ENCODE measurements around the gene DHFR.
A peak's percentile ranks its signal among the peaks of the same experiment; 100 is the strongest.

Gene DHFR

DNA sequence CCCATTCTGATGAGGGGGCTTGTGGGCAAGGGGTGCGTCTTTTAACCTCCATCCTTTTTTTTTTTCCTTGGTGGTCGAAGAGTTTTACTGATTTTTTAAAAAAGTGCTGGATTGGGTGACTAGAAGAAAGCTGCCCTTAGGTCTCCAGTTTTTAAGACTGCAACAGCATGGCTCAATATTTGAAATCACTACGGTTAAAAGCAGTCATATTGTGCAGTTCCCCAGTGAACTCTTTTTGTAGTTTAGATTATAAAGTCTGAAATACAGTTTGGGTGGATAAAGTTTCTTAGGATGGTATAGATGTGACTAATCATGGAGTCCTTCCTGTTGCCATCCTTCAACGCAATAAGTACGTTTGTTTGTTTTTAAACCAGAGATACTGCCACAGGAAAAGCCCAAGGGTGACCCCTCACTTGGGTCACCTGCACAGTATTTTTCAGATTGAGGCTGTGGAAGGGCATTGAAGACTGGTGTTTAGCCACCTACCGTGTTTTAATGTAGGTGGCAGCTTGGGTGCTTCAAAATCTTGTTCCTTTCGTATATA is 520 bp upstream of the DHFR start:
- Histone ChIP-seq H3K27me3 (replicated peaks in 2 of 5; ENCODE audit: control insufficient read depth in 4 of 5, insufficient read depth in 5 of 5, low read length in 4 of 5) (no peaks in the 10 kb centered on the region), H3K4me1 (ENCODE audit: control extremely low read depth in 1 of 4, control insufficient read depth in 4 of 4, insufficient read depth in 4 of 4, low read length in 3 of 4) (peaks cover 14 to 27% (median 20%) of the 10 kb centered on the region in 4 experiments), H3K9me3 (ENCODE audit: control extremely low read depth in 1 of 5, control insufficient read depth in 4 of 5, insufficient read depth in 2 of 5, low read depth in 1 of 5, low read length in 4 of 5) (peaks cover 0 to 4% (median 0%) of the 10 kb centered on the region in 5 experiments), H3K4me3 (ENCODE audit: control insufficient read depth in 1 of 7, extremely low read depth in 1 of 7, insufficient read depth in 4 of 7, low read depth in 2 of 7, low read length in 6 of 7) (peak overlapping the region; percentile 4 to 93 (median 83)), H3K36me3 (ENCODE audit: control insufficient read depth in 4 of 4, insufficient read depth in 4 of 4, low read length in 3 of 4) (peaks cover 8 to 41% (median 21%) of the 10 kb centered on the region in 4 experiments), H3K27ac (ENCODE audit: insufficient read depth in 1 of 2, low read depth in 1 of 2, low read length in 2 of 2, poor library complexity in 1 of 2, severe bottlenecking in 2 of 2) (peak overlapping the region; percentile 33 to 75)
- ChIA-PET CTCF (interaction anchor here (1.0 to 2.5 kb wide), 3 partner anchors 10 to 19 kb away, joined by 3 to 9 read pairs (median 3); no protein-coding TSS in a partner anchor), POLR2A (no interaction called here)
- WGBS (ENCODE audit: insufficient coverage) = 23% methylated on average over 5 of the region's 7 CpGs
- DNase-seq = no peak

DNA sequence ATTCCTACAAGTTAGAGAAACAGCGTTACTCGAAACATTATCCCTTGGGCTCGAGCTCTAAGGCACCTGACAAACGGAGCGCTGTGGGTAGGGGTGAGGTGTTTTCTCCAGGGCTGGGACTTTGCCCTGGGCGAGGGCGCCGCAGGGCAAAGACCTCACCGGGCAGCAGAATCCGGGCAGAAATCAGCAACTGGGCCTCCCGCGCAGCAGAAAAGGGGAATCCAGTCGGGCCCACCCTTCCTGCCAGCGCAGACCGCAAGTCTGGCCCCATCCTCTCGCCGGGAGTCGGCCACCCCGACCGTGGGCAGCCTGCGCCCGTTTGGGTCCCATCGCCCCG is 761 bp downstream of the DHFR start:
- 0% methylated on average over 14 of the region's 24 CpGs for WGBS (ENCODE audit: insufficient coverage)
- H3K36me3 ChIP-seq (ENCODE audit: control insufficient read depth in 4 of 4, insufficient read depth in 4 of 4, low read length in 3 of 4) = peaks cover 4 to 29% (median 9%) of the 10 kb centered on the region in 4 experiments
- H3K9me3 ChIP-seq (ENCODE audit: control extremely low read depth in 1 of 5, control insufficient read depth in 4 of 5, insufficient read depth in 2 of 5, low read depth in 1 of 5, low read length in 4 of 5) = no peaks in the 10 kb centered on the region
- H3K4me3 ChIP-seq (ENCODE audit: control insufficient read depth in 1 of 7, extremely low read depth in 1 of 7, insufficient read depth in 4 of 7, low read depth in 2 of 7, low read length in 6 of 7) = peak overlapping the region; percentile 38 to 93 (median 91)
- peak overlapping the region in 1 of 2 experiments; percentile 61 for H3K27ac ChIP-seq (ENCODE audit: insufficient read depth in 1 of 2, low read depth in 1 of 2, low read length in 2 of 2, poor library complexity in 1 of 2, severe bottlenecking in 2 of 2)
- ChIA-PET POLR2A (no interaction called here), CTCF (no interaction called here)
- H3K4me1 ChIP-seq (ENCODE audit: control extremely low read depth in 1 of 4, control insufficient read depth in 4 of 4, insufficient read depth in 4 of 4, low read length in 3 of 4) = peaks cover 14 to 27% (median 20%) of the 10 kb centered on the region in 4 experiments
- peak in 2 of 3 donors; percentile 37 to 48 for DNase-seq
- no peaks in the 10 kb centered on the region for H3K27me3 ChIP-seq (replicated peaks in 2 of 5; ENCODE audit: control insufficient read depth in 4 of 5, insufficient read depth in 5 of 5, low read length in 4 of 5)

DNA sequence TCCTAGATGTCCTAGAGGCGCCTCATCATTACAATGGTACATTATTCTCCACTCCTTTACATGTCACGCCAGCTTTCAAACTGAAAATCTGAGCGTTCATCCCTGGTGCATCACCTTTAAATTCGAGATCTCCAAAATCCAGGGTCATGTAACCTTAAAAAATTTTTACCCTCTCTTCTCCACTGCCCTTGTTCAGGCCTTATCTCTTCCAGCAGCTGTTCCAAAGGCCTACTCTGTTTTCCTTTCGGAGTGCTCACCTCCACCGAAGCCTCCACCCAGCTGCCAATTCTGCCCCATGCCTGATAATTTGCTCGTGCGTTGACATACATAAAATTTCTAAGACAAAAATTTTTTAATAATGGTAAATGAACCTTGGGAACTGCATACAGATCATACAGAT is 1.3 kb downstream of the DHFR start:
- Histone ChIP-seq H3K27ac (ENCODE audit: insufficient read depth in 1 of 2, low read depth in 1 of 2, low read length in 2 of 2, poor library complexity in 1 of 2, severe bottlenecking in 2 of 2) (peak overlapping the region in 1 of 2 experiments; percentile 61), H3K27me3 (replicated peaks in 2 of 5; ENCODE audit: control insufficient read depth in 4 of 5, insufficient read depth in 5 of 5, low read length in 4 of 5) (no peaks in the 10 kb centered on the region), H3K4me3 (ENCODE audit: control insufficient read depth in 1 of 7, extremely low read depth in 1 of 7, insufficient read depth in 4 of 7, low read depth in 2 of 7, low read length in 6 of 7) (peak overlapping the region in 6 of 7 experiments; percentile 83 to 93 (median 91)), H3K9me3 (ENCODE audit: control extremely low read depth in 1 of 5, control insufficient read depth in 4 of 5, insufficient read depth in 2 of 5, low read depth in 1 of 5, low read length in 4 of 5) (no peaks in the 10 kb centered on the region), H3K4me1 (ENCODE audit: control extremely low read depth in 1 of 4, control insufficient read depth in 4 of 4, insufficient read depth in 4 of 4, low read length in 3 of 4) (peaks cover 14 to 27% (median 20%) of the 10 kb centered on the region in 4 experiments), H3K36me3 (ENCODE audit: control insufficient read depth in 4 of 4, insufficient read depth in 4 of 4, low read length in 3 of 4) (peaks cover 4 to 28% (median 9%) of the 10 kb centered on the region in 4 experiments)
- ChIA-PET POLR2A (no interaction called here), CTCF (no interaction called here)
- WGBS (ENCODE audit: insufficient coverage) = 85% methylated on average over 4 of the region's 8 CpGs
- DNase-seq = no peak

DNA sequence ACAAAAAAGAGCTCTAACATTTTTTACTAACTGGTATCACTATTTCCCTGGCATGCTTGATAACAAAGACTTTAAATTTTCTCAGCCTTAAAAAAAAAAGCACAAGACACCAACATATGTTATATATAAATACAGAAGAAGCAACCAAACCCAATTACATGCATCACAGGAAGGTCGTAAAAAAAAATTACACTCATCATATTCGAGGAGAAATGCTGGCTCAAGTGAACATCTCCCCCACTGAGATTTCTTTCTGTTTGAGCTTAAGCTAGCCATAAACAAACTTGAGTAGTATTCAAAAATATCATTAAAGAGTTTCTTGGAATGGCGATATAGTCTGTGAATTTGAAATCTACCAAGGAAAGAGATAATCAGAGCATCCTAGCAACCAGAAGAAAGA is 7.9 kb downstream of the DHFR start:
- WGBS (ENCODE audit: insufficient coverage) = 100% methylated on average over 1 of the region's 3 CpGs
- Histone ChIP-seq H3K4me3 (ENCODE audit: control insufficient read depth in 1 of 7, extremely low read depth in 1 of 7, insufficient read depth in 4 of 7, low read depth in 2 of 7, low read length in 6 of 7) (no peak overlapping the region), H3K4me1 (ENCODE audit: control extremely low read depth in 1 of 4, control insufficient read depth in 4 of 4, insufficient read depth in 4 of 4, low read length in 3 of 4) (no peaks in the 10 kb centered on the region), H3K9me3 (ENCODE audit: control extremely low read depth in 1 of 5, control insufficient read depth in 4 of 5, insufficient read depth in 2 of 5, low read depth in 1 of 5, low read length in 4 of 5) (peaks cover 0 to 7% (median 0%) of the 10 kb centered on the region in 5 experiments), H3K36me3 (ENCODE audit: control insufficient read depth in 4 of 4, insufficient read depth in 4 of 4, low read length in 3 of 4) (peaks cover 0 to 52% (median 32%) of the 10 kb centered on the region in 4 experiments), H3K27ac (ENCODE audit: insufficient read depth in 1 of 2, low read depth in 1 of 2, low read length in 2 of 2, poor library complexity in 1 of 2, severe bottlenecking in 2 of 2) (no peak overlapping the region), H3K27me3 (replicated peaks in 2 of 5; ENCODE audit: control insufficient read depth in 4 of 5, insufficient read depth in 5 of 5, low read length in 4 of 5) (no peaks in the 10 kb centered on the region)
- CTCF ChIA-PET = no interaction called here
- DNase-seq = no peak
- POLR2A ChIA-PET = no interaction called here

DNA sequence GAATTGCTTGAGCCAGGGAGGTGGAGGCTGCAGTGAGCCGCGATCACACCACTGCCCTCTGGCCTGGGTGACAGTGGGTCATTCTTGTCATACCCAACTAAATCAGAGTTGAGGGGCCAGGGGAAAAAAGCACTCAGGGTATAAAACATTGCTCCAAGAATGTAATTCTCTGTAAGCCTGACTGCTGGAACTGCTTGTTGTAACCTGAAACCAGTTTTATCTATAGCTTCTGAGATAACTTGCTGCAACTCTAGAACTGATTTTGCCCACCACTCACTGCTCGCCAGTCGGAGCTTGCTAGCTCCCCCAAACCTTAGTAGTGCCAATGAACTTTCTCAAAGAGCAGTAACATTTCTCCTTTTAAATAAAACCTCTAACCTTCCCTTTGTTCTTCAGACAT is 9.9 kb downstream of the DHFR start:
- Histone ChIP-seq H3K4me3 (ENCODE audit: control insufficient read depth in 1 of 7, extremely low read depth in 1 of 7, insufficient read depth in 4 of 7, low read depth in 2 of 7, low read length in 6 of 7) (no peak overlapping the region), H3K36me3 (ENCODE audit: control insufficient read depth in 4 of 4, insufficient read depth in 4 of 4, low read length in 3 of 4) (peaks cover 2 to 68% (median 44%) of the 10 kb centered on the region in 4 experiments), H3K4me1 (ENCODE audit: control extremely low read depth in 1 of 4, control insufficient read depth in 4 of 4, insufficient read depth in 4 of 4, low read length in 3 of 4) (no peaks in the 10 kb centered on the region), H3K9me3 (ENCODE audit: control extremely low read depth in 1 of 5, control insufficient read depth in 4 of 5, insufficient read depth in 2 of 5, low read depth in 1 of 5, low read length in 4 of 5) (peaks cover 0 to 7% (median 0%) of the 10 kb centered on the region in 5 experiments), H3K27me3 (replicated peaks in 2 of 5; ENCODE audit: control insufficient read depth in 4 of 5, insufficient read depth in 5 of 5, low read length in 4 of 5) (no peaks in the 10 kb centered on the region), H3K27ac (ENCODE audit: insufficient read depth in 1 of 2, low read depth in 1 of 2, low read length in 2 of 2, poor library complexity in 1 of 2, severe bottlenecking in 2 of 2) (no peak overlapping the region)
- CTCF ChIA-PET = no interaction called here
- DNase-seq = no peak
- 100% methylated on average over 2 of the region's 4 CpGs for WGBS (ENCODE audit: insufficient coverage)
- POLR2A ChIA-PET = no interaction called here

DNA sequence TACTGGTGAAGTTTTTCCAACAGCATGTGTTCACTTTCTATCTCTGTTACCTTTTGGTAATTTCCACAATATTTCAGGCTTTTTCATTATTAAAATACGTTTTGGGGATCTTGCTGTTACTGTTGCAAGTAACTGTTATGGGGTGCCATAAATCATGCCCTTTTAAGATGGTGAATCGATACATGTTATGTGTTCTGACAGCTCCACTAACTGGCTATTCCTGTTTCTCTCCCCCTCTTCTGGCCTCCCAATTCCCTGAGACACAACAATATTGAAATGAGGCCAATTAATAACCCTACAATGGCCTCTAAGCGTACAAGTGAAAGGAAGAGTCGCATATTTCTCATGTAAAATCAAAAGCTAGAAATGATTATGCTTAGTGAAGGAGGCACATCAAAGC is 13.4 kb downstream of the DHFR start:
- POLR2A ChIA-PET = no interaction called here
- no peak for DNase-seq
- Histone ChIP-seq H3K9me3 (ENCODE audit: control extremely low read depth in 1 of 5, control insufficient read depth in 4 of 5, insufficient read depth in 2 of 5, low read depth in 1 of 5, low read length in 4 of 5) (peaks cover 0 to 7% (median 0%) of the 10 kb centered on the region in 5 experiments), H3K27ac (ENCODE audit: insufficient read depth in 1 of 2, low read depth in 1 of 2, low read length in 2 of 2, poor library complexity in 1 of 2, severe bottlenecking in 2 of 2) (no peak overlapping the region), H3K27me3 (replicated peaks in 2 of 5; ENCODE audit: control insufficient read depth in 4 of 5, insufficient read depth in 5 of 5, low read length in 4 of 5) (no peaks in the 10 kb centered on the region), H3K36me3 (ENCODE audit: control insufficient read depth in 4 of 4, insufficient read depth in 4 of 4, low read length in 3 of 4) (peaks cover 2 to 69% (median 37%) of the 10 kb centered on the region in 4 experiments), H3K4me3 (ENCODE audit: control insufficient read depth in 1 of 7, extremely low read depth in 1 of 7, insufficient read depth in 4 of 7, low read depth in 2 of 7, low read length in 6 of 7) (no peak overlapping the region), H3K4me1 (ENCODE audit: control extremely low read depth in 1 of 4, control insufficient read depth in 4 of 4, insufficient read depth in 4 of 4, low read length in 3 of 4) (no peaks in the 10 kb centered on the region)
- 100% methylated on average over 1 of the region's 4 CpGs for WGBS (ENCODE audit: insufficient coverage)
- CTCF ChIA-PET = interaction anchor here (0.6 kb wide), 1 partner anchor 305 kb away, joined by 4 read pairs; no protein-coding TSS in a partner anchor

DNA sequence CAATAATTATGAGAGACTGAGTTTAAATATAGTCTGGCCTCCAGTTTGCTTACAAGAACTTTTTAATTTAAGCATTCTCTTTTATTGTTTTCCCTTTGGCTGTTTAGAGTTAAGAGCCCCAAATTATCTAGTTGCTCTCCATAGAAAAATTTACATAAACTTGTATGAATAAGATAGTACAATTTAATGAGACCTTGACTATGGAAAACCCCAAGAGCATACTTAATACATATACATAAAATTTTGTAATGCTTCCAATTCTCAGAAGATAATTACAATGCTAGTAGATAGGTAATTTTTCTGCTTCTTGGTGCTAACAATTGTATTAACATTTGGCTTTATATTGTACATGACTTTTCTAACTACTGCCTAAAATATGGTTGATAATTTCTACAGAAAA is 20.6 kb downstream of the DHFR start:
- POLR2A ChIA-PET = no interaction called here
- H3K36me3 ChIP-seq (ENCODE audit: control insufficient read depth in 4 of 4, insufficient read depth in 4 of 4, low read length in 3 of 4) = peaks cover 2 to 42% (median 12%) of the 10 kb centered on the region in 4 experiments
- no peaks in the 10 kb centered on the region for H3K9me3 ChIP-seq (ENCODE audit: control extremely low read depth in 1 of 5, control insufficient read depth in 4 of 5, insufficient read depth in 2 of 5, low read depth in 1 of 5, low read length in 4 of 5)
- CTCF ChIA-PET = no interaction called here
- no peaks in the 10 kb centered on the region for H3K4me1 ChIP-seq (ENCODE audit: control extremely low read depth in 1 of 4, control insufficient read depth in 4 of 4, insufficient read depth in 4 of 4, low read length in 3 of 4)
- DNase-seq = no peak
- H3K27me3 ChIP-seq (replicated peaks in 2 of 5; ENCODE audit: control insufficient read depth in 4 of 5, insufficient read depth in 5 of 5, low read length in 4 of 5) = no peaks in the 10 kb centered on the region
- no peak overlapping the region for H3K4me3 ChIP-seq (ENCODE audit: control insufficient read depth in 1 of 7, extremely low read depth in 1 of 7, insufficient read depth in 4 of 7, low read depth in 2 of 7, low read length in 6 of 7)
- H3K27ac ChIP-seq (ENCODE audit: insufficient read depth in 1 of 2, low read depth in 1 of 2, low read length in 2 of 2, poor library complexity in 1 of 2, severe bottlenecking in 2 of 2) = no peak overlapping the region
